Caco-2 (cell line): Measurements from ENCODE around the gene LURAP1L. TPM values are rescaled to one million over a fixed set of nuclear protein-coding genes. Genes with fewer than 3 reads are reported as not detected.

Source experiments
- BruUV-seq: library from RNA; stranded (reverse); fragments of 400-500 nt; replicated peaks from 2 replicates; lab custom pipeline; 2021; lab: Mats Ljungman, UMichigan
- CTCF ChIA-PET: fragments of 300-600 bp; sonication (Branson Sonifier 250); formaldehyde crosslinking; loops from one replicate; lab custom pipeline; 2022; ENCODE audit warnings: antibody characterized with exemption; lab: Charles Lee
- POLR2A ChIA-PET: fragments of 300-600 bp; sonication (Branson Sonifier 250); formaldehyde crosslinking; loops from one replicate; lab custom pipeline; 2022; ENCODE audit warnings: antibody characterized with exemption; lab: Charles Lee
- DNase-seq, 2 experiments: peaks; one replicate each; pipeline versions ENCODE4 v3.0.0 to v3.0.0-alpha.2; 2020 to 2022
- H3K27me3 ChIP-seq: replicated peaks from 2 replicates; pipeline ENCODE4 v1.6.0; 2011; ENCODE audit warnings: low read length; ENCODE audit not compliant: control insufficient read depth, insufficient read depth
- H3K36me3 ChIP-seq: 2 replicates; pipeline ENCODE4 v1.5.1; 2011; ENCODE audit warnings: low read length; ENCODE audit not compliant: control insufficient read depth, insufficient read depth
- H3K4me1 ChIP-seq: fragments of 250-450 bp; sonication (Bioruptor Pico); 2 replicates; pipeline ENCODE4 v1.5.1; 2020; ENCODE audit warnings: mild to moderate bottlenecking
- H3K4me3 ChIP-seq: 2 replicates; pipeline ENCODE4 v1.5.1; 2011; ENCODE audit warnings: low read depth, mild to moderate bottlenecking, control low read depth, low read length
- H3K9me3 ChIP-seq: fragments of 250-450 bp; sonication (Bioruptor Pico); 2 replicates; pipeline ENCODE4 v1.5.1; 2020; ENCODE audit warnings: mild to moderate bottlenecking, moderate library complexity
- H3K27ac Mint-ChIP-seq: one replicate; pipeline ENCODE4 v1.8.0; 2022; ENCODE audit warnings: mixed read lengths; ENCODE audit not compliant: unreplicated experiment
- H3K27me3 Mint-ChIP-seq: one replicate; pipeline ENCODE4 v1.8.0; 2022; ENCODE audit warnings: mixed read lengths; ENCODE audit not compliant: insufficient read depth, unreplicated experiment
- H3K36me3 Mint-ChIP-seq: one replicate; pipeline ENCODE4 v1.8.0; 2022; ENCODE audit warnings: mild to moderate bottlenecking, mixed read lengths; ENCODE audit not compliant: insufficient read depth, unreplicated experiment
- H3K4me1 Mint-ChIP-seq: one replicate; pipeline ENCODE4 v1.8.0; 2022; ENCODE audit warnings: low read depth, mixed read lengths; ENCODE audit not compliant: unreplicated experiment
- H3K4me3 Mint-ChIP-seq: one replicate; pipeline ENCODE4 v1.8.0; 2022; ENCODE audit warnings: mild to moderate bottlenecking, moderate library complexity, mixed read lengths; ENCODE audit not compliant: unreplicated experiment
- H3K9me3 Mint-ChIP-seq: one replicate; pipeline ENCODE4 v1.8.0; 2022; ENCODE audit warnings: mixed read lengths; ENCODE audit not compliant: unreplicated experiment
- intact Hi-C: fragments of 100-400 bp; cut with micrococcal nuclease; formaldehyde crosslinking; loops from one replicate; pipeline ENCODE4 v1.10.0; 2022; ENCODE audit not compliant: unreplicated experiment
- total RNA-seq: library from RNA; stranded (reverse); gene quantifications from 2 replicates; pipeline ENCODE4 v1.2.3, GENCODE V29; 2022
- TF ChIP-seq, protein P1 (sequence below), 2 experiments: fragments of 200-600 bp in 1 of 2; IDR thresholded peaks; 1 replicate in 1 of 2; 2 replicates in 1 of 2; pipeline versions ENCODE4 v1.5.1 to v1.8.0; 2011 to 2022; ENCODE audit warnings: antibody characterized with exemption in 1 of 2, control low read depth in 1 of 2, inconsistent platforms in 1 of 2, low read depth in 1 of 2, low read length in 1 of 2, mild to moderate bottlenecking in 1 of 2, moderate library complexity in 1 of 2; ENCODE audit not compliant: insufficient read depth in 1 of 2, severe bottlenecking in 1 of 2, unreplicated experiment in 1 of 2

LURAP1L gene
- total RNA-seq, 1 experiment from 2014 or later: not detected

DNA sequence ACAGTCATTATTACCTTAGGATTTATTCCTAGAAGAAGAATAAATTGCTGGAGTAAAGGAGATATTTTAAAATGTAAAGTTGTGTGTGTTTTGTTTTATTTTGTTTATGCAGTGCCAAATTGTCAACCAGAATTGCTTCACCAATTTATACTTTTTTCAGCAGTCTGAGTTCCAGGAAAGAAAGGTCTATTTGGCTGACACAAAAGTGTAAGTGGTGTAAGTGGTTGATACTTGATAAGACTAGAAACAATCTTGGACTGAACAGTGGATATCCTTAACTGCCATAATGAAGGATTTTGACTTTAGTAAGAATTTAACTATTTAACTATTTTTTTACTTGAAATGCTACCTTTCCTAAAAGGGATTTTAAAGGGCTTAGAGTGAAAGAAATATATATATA is 43.9 kb upstream of the LURAP1L start:
- BruUV-seq: no TSS peak
- ChIA-PET CTCF (no interaction called here), POLR2A (no interaction called here)
- Mint-ChIP-seq H3K36me3 (no peaks in the 10 kb centered on the region), H3K9me3 (no peaks in the 10 kb centered on the region), H3K4me3 (no peak overlapping the region), H3K27me3 (no peaks in the 10 kb centered on the region), H3K4me1 (no peaks in the 10 kb centered on the region), H3K27ac (no peak overlapping the region)
- intact Hi-C loops: no loop called here
- H3K4me3 ChIP-seq: no peak overlapping the region
- H3K27me3 ChIP-seq: no peaks in the 10 kb centered on the region
- no peaks in the 10 kb centered on the region for H3K9me3 ChIP-seq
- no peak for DNase-seq
- H3K4me1 ChIP-seq: no peaks in the 10 kb centered on the region
- TF ChIP-seq, protein P1, sequence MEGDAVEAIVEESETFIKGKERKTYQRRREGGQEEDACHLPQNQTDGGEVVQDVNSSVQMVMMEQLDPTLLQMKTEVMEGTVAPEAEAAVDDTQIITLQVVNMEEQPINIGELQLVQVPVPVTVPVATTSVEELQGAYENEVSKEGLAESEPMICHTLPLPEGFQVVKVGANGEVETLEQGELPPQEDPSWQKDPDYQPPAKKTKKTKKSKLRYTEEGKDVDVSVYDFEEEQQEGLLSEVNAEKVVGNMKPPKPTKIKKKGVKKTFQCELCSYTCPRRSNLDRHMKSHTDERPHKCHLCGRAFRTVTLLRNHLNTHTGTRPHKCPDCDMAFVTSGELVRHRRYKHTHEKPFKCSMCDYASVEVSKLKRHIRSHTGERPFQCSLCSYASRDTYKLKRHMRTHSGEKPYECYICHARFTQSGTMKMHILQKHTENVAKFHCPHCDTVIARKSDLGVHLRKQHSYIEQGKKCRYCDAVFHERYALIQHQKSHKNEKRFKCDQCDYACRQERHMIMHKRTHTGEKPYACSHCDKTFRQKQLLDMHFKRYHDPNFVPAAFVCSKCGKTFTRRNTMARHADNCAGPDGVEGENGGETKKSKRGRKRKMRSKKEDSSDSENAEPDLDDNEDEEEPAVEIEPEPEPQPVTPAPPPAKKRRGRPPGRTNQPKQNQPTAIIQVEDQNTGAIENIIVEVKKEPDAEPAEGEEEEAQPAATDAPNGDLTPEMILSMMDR (IDR thresholded peaks at IDR 0.05; ENCODE audit: insufficient read depth in 1 of 2, low read depth in 1 of 2, low read length in 1 of 2, severe bottlenecking in 1 of 2, unreplicated experiment in 1 of 2): no peak
- no peaks in the 10 kb centered on the region for H3K36me3 ChIP-seq

DNA sequence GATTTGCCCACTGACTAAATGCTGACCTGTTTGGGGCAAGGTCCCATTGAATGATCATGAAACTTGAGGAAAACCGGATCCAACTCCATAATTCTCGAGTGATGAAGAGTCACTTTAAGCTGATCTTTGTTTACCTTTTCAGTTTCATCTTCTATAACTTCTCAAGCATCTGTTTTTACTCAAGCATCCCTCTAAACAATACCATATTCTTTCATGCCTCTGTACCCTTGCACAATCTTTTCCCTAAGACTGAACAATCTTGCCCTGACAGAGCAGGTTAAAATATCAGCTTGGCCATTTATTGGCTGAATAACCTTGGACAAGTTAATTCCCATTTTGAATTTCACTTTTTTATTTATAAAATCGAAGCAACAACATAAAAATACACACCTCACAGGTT is 41.8 kb upstream of the LURAP1L start:
- H3K4me3 Mint-ChIP-seq: no peak overlapping the region
- no TSS peak for BruUV-seq
- H3K27me3 ChIP-seq: no peaks in the 10 kb centered on the region
- no peaks in the 10 kb centered on the region for H3K36me3 Mint-ChIP-seq
- H3K9me3 Mint-ChIP-seq: no peaks in the 10 kb centered on the region
- H3K9me3 ChIP-seq: no peaks in the 10 kb centered on the region
- ChIA-PET POLR2A (no interaction called here), CTCF (no interaction called here)
- DNase-seq: no peak
- H3K27me3 Mint-ChIP-seq: no peaks in the 10 kb centered on the region
- TF ChIP-seq, protein P1 (IDR thresholded peaks at IDR 0.05; ENCODE audit: insufficient read depth in 1 of 2, low read depth in 1 of 2, low read length in 1 of 2, severe bottlenecking in 1 of 2, unreplicated experiment in 1 of 2): no peak
- no peaks in the 10 kb centered on the region for H3K4me1 Mint-ChIP-seq
- H3K4me3 ChIP-seq: no peak overlapping the region
- intact Hi-C loops: no loop called here
- no peaks in the 10 kb centered on the region for H3K4me1 ChIP-seq
- no peak overlapping the region for H3K27ac Mint-ChIP-seq
- no peaks in the 10 kb centered on the region for H3K36me3 ChIP-seq

- no peaks in the 10 kb centered on the region for H3K4me1 Mint-ChIP-seq
- ChIA-PET CTCF (no interaction called here), POLR2A (no interaction called here)
- DNase-seq: no peak
- no peaks in the 10 kb centered on the region for H3K9me3 Mint-ChIP-seq
- no peaks in the 10 kb centered on the region for H3K36me3 Mint-ChIP-seq
- TF ChIP-seq, protein P1 (IDR thresholded peaks at IDR 0.05; ENCODE audit: insufficient read depth in 1 of 2, low read depth in 1 of 2, low read length in 1 of 2, severe bottlenecking in 1 of 2, unreplicated experiment in 1 of 2): no peak
- Histone ChIP-seq H3K4me3 (no peak overlapping the region), H3K36me3 (no peaks in the 10 kb centered on the region), H3K27me3 (no peaks in the 10 kb centered on the region), H3K9me3 (no peaks in the 10 kb centered on the region), H3K4me1 (no peaks in the 10 kb centered on the region)
- no peak overlapping the region for H3K4me3 Mint-ChIP-seq
- intact Hi-C loops: no loop called here
- no TSS peak for BruUV-seq
- no peaks in the 10 kb centered on the region for H3K27me3 Mint-ChIP-seq
- no peak overlapping the region for H3K27ac Mint-ChIP-seq
These were observed 39.2 kb upstream of the LURAP1L start for GRCh38 chr9:12735665-12736064.
